GM19238 (cell line): Measurements from ENCODE around the gene GPC3.
"Not testable (repeated sequence)": the region's sequence is repeated elsewhere in the genome, so short reads cannot be mapped to it uniquely, and the experiment has no call there.

Experiments
- DNase-seq: peaks from one replicate; pipeline ENCODE4 v3.0.0; 2011; ENCODE audit warnings: low spot score; ENCODE audit not compliant: insufficient read length

The GPC3 gene

DNA sequence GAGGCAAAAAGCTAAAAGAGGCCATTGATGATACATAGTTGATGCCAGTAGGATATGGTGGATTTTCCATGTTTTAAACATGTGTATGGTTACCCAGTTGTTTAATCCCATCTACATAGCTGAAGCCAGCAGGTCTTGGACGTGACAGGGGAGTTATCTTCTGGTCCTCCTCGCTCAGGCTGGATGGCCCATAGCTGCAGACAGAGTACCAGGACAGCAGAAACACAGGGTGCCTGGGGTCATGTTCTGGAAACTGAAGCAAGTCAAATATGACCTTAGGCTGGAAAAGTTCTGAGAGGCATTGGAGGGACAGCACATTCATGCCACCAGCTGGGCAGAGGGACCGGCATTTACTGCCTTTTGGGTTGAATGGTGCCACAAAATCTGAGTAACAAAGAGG lies 452.1 kb downstream of the GPC3 start:
- DNase-seq, result no peak

- no peak for DNase-seq
These were observed 454.4 kb downstream of the GPC3 start for GRCh38 chrX:133530960-133531359.

GRCh38 chrX:133529578-133529977 lies 455.8 kb downstream of the GPC3 start:
- no peak for DNase-seq

GRCh38 chrX:133527825-133528224 lies 457.6 kb downstream of the GPC3 start:
- DNase-seq, result no peak

DNA sequence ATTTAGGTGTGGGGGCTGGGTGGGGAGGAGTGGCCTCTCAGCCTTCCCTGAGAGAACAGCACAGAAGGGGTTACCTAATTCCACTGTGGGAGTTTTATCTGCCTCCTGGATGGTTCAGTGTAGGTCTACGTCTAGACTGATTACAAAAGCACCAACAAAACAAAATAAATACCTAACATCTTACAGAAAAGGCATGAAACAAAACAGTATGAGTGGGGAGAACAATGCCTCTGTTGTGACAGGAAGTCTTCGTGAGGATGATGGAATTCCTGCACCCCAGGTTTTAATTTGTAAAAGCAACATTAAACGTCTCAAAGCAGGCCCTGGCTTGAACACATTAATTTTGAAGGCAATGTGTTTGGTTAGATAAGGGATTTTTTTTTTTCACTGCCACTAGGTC lies 458.0 kb downstream of the GPC3 start:
- no peak for DNase-seq

- not testable (repeated sequence) for DNase-seq
These were observed 458.6 kb downstream of the GPC3 start for GRCh38 chrX:133526773-133527172.

DNA sequence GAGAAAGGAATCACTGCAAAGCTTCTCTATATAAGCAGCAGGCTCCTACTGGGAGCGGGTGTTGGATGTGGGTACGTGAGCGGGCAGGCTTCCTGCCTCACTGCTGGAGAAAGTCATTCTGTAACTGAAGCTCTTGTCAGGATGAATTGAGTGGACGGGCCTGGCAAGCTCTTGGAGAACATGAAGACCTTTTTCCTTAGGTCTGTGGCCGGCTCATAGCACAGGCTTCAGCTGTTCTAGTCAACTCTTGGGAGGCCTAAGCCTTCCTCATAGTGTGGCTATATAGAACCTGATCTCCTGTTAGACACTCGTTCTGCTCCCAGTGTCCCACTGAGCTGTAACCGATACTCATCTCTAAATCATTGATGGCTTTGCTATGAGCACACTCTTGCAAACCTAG lies 461.9 kb downstream of the GPC3 start:
- no peak for DNase-seq

DNA sequence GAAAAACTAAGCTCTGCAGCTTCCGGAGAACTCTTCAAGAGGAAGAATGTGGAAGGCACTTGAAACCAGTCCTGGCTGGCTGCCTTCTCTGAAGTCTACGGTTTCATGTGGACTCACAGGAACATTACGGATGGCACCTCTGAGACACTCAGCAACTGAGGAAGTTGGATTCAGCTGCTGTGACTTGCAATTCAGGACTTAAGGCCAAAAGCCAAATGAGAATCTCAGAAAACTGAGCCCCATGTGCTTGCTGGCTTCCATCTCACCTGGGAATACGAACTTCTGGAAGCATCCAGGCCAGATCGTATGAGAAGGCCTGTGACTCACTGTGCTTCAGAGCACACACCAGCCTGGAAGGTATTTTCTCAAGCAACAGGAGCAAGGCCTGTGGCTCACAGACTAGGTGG lies 462.3 kb downstream of the GPC3 start:
- DNase-seq, result no peak

DNA sequence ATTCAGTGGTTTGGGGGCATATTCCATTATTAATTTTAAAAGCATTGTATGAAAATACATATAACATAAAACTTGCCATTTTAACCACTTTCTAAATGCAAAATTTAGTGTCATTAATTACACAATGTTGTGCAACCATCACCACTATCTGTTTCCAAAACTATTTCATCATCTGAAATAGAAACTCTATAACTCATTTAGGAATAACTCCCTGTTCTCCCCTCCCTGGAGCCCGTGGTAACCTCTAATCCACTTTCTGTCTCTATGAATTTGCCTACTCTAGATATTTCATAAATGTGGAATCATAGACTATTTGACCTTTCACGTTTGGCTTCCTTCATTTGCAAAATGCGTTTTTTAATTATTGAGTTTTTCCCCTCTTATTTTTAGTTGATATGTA lies 468.7 kb downstream of the GPC3 start:
- no peak for DNase-seq

DNA sequence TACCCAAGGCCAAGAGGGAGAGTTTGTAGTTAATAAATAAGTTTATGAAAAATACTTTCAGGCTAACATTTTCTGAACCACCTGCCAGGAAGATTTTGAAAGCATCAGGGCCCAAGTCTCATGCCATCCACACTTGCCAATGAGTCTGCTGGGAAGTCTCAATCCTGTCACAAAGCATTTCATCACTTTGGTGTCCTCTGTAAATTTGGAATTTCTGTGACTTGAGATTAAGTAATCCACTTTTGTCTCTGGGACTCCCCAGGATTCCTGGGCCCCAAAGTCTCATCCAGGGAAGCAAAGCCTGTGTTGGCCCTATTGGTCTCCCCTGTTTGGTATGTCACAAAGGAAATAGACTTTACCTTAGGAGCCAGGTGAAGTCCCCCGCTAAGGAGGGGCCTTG lies 470.9 kb downstream of the GPC3 start:
- DNase-seq, result no peak

DNA sequence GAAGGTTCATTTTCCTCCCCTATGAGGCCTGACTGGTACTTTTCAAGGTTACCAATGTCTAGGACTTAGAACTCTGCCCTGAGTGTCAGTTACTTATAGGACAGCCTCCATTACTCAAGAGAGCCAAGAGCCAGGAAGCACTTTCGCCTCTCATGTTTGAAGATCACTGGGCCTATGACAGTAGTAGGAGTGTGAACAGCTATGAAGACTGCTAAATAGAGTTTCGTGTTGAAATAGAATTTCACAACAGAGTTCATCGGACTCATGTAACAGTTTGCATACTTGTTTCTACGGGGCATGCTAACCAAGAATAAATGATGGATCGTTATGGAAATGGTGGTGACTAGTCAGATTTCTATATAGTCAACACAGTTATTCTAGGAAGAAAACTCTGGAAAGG lies 472.3 kb downstream of the GPC3 start:
- DNase-seq, result no peak

- no peak for DNase-seq
These were observed 474.4 kb downstream of the GPC3 start for GRCh38 chrX:133511041-133511440.

GRCh38 chrX:133497356-133497755 lies 488.0 kb downstream of the GPC3 start:
- DNase-seq, result no peak

DNA sequence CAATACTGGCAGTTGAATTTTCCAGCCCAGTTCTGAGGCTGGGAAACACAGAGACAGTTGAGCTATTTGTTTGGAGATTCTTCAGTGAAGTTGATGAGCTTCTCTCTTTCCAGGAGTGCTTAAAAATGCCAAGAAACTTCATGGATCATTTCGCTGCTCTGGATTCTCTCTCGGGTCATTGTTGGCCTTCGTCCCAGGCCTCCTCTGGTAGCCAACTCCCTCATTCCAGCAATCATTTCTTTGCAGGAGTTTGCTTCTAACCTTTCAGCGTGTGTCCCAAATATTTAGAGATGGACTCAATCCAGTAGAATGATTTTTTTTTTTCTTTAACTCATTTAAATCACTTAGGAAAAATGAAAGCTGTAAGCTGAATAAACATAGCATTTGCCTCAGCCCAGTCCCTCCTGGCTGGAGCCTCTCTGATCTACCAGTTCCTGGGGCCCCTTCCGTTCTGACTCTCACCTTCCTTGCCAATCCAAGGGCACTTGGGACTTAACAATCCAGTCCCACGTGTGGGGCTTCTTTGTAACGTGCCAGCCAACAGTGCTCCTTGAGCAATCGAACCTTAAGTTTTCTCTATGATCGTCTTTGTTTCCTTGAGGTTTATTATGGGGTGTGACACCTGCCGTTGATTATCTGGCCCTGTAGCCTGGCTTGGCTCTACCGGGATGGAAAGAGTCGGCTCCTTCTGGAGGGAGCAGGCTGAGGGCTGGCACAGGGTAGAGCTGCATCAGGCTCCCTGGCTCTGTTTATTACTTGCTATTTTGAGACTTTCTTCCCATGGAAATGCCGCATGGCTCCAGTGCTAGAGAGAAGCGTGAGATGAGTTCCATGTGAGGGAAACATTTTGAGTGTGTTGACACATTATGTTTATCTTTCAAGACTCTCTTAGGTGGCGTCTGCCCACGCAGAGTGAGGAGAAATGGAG lies 489.7 kb downstream of the GPC3 start:
- no peak for DNase-seq

DNA sequence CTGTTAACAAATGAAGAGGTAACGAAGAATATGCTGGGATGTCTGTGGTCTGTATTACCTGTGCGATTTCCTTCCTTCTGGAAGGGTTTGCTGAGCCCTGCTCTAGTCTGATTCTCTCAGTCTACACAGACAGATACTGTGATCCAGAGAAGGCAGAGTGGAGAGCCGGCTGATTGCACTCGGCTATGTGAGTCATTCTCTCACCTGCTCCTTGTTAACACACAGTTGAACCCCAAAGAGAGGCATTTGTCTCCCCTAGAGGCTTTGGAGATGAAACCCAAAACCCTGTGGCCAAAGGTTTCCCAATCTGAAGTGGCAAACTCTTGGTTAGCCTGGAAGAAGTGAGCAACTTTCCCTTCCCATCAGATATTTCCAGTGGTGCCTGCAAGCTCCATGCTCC lies 492.0 kb downstream of the GPC3 start:
- no peak for DNase-seq

DNA sequence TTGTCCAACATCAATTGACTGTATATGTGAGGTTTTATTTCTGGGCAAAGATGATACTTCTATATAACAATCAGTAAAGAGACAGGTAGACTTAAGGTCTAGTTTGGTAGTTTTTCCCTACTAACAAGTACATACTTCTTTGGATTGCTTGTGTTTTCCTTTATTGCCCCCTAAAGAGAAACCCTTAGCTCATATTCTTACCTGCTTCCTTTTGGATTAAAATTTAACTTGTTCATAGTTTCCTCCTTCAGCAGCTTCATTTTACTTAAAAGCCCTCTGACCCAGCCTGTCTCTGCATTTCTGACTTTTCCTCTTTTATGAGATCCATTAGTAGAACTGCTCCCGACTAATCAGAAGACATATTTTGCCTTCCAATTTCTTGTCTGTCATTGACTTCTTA lies 494.4 kb downstream of the GPC3 start:
- no peak for DNase-seq
